Neuronal stem cell (in vitro differentiated cells): Measurements from ENCODE around the gene CABP7.

Experiments
- DNase-seq: peaks from one replicate; pipeline ENCODE4 v3.0.0-alpha.2; 2013; ENCODE audit warnings: low spot score
- H2AFZ ChIP-seq: one replicate; pipeline ENCODE4 v1.6.1; 2013; ENCODE audit warnings: mild to moderate bottlenecking, low read length, inconsistent platforms
- H2AK5ac ChIP-seq: 2 replicates; pipeline ENCODE4 v1.6.1; 2013; ENCODE audit warnings: low read depth, mild to moderate bottlenecking, inconsistent platforms, low read length, moderate library complexity, mixed read lengths
- H2BK120ac ChIP-seq: 2 replicates; pipeline ENCODE4 v1.6.1; 2013; ENCODE audit warnings: low read depth, mild to moderate bottlenecking, inconsistent platforms, low read length, moderate library complexity, mixed read lengths
- H2BK12ac ChIP-seq: one replicate; pipeline ENCODE4 v1.6.1; 2013; ENCODE audit warnings: low read length, inconsistent platforms
- H2BK15ac ChIP-seq: 2 replicates; pipeline ENCODE4 v1.6.1; 2013; ENCODE audit warnings: mild to moderate bottlenecking, low read length, inconsistent platforms, mixed read lengths
- H2BK5ac ChIP-seq: one replicate; pipeline ENCODE4 v1.6.1; 2013; ENCODE audit warnings: inconsistent platforms, mild to moderate bottlenecking, low read length, moderate library complexity
- H3K14ac ChIP-seq: one replicate; pipeline ENCODE4 v1.6.1; 2013; ENCODE audit warnings: low read length, inconsistent platforms
- H3K18ac ChIP-seq: 2 replicates; pipeline ENCODE4 v1.6.1; 2013; ENCODE audit warnings: low read length, inconsistent platforms
- H3K23ac ChIP-seq: 2 replicates; pipeline ENCODE4 v1.6.1; 2013; ENCODE audit warnings: low read depth, mild to moderate bottlenecking, mixed read lengths, low read length, inconsistent platforms; ENCODE audit not compliant: poor library complexity
- H3K27ac ChIP-seq: replicated peaks from 3 replicates; pipeline ENCODE4 v1.5.1; 2013; ENCODE audit warnings: low read length, inconsistent platforms
- H3K27me3 ChIP-seq, 3 experiments: 2 replicates each; pipeline ENCODE4 v1.6.1; 2013; ENCODE audit warnings: low read length in 3 of 3, mild to moderate bottlenecking in 2 of 3, inconsistent platforms in 1 of 3, low read depth in 1 of 3, mixed read lengths in 1 of 3, moderate library complexity in 1 of 3; ENCODE audit not compliant: control insufficient read depth in 3 of 3, insufficient read depth in 3 of 3
- H3K36me3 ChIP-seq, 2 donors: replicated peaks in 1 of 2; 2 replicates each; pipeline ENCODE4 v1.6.1; 2013; ENCODE audit warnings: low read length in 2 of 2; ENCODE audit not compliant: control insufficient read depth in 2 of 2, insufficient read depth in 2 of 2
- H3K4ac ChIP-seq: 2 replicates; pipeline ENCODE4 v1.6.1; 2013; ENCODE audit warnings: inconsistent platforms, mild to moderate bottlenecking, low read length, moderate library complexity
- H3K4me1 ChIP-seq, 2 donors: 1 replicate in 1 of 2; 2 replicates in 1 of 2; pipeline ENCODE4 v1.6.1; 2013; ENCODE audit warnings: low read length in 2 of 2, low read depth in 1 of 2; ENCODE audit not compliant: control insufficient read depth in 2 of 2, insufficient read depth in 1 of 2
- H3K4me2 ChIP-seq: one replicate; pipeline ENCODE4 v1.6.1; 2013; ENCODE audit warnings: mild to moderate bottlenecking, low read length, inconsistent platforms; ENCODE audit not compliant: insufficient read depth, poor library complexity, severe bottlenecking
- H3K4me3 ChIP-seq, 2 donors: 2 replicates each; pipeline ENCODE4 v1.5.1; 2013; ENCODE audit warnings: low read length in 2 of 2, mild to moderate bottlenecking in 2 of 2, inconsistent platforms in 1 of 2, moderate library complexity in 1 of 2
- H3K79me1 ChIP-seq: one replicate; pipeline ENCODE4 v1.6.1; 2013; ENCODE audit warnings: low read depth, mild to moderate bottlenecking, inconsistent platforms, low read length, moderate library complexity
- H3K9ac ChIP-seq: one replicate; pipeline ENCODE4 v1.6.1; 2013; ENCODE audit warnings: mild to moderate bottlenecking, low read depth, low read length, inconsistent platforms; ENCODE audit not compliant: poor library complexity
- H3K9me3 ChIP-seq, 2 donors: replicated peaks in 1 of 2; 2 replicates each; pipeline versions ENCODE3 to v1.6.1; 2013; ENCODE audit warnings: low read length in 2 of 2, mild to moderate bottlenecking in 2 of 2, inconsistent platforms in 1 of 2, low read depth in 1 of 2, mixed read lengths in 1 of 2, moderate library complexity in 1 of 2; ENCODE audit not compliant: control insufficient read depth in 2 of 2, insufficient read depth in 1 of 2
- H4K8ac ChIP-seq: one replicate; pipeline ENCODE4 v1.6.1; 2013; ENCODE audit warnings: low read depth, mild to moderate bottlenecking, inconsistent platforms, low read length, moderate library complexity
- H4K91ac ChIP-seq: one replicate; pipeline ENCODE4 v1.6.1; 2013; ENCODE audit warnings: low read length, low read depth, mild to moderate bottlenecking, inconsistent platforms; ENCODE audit not compliant: poor library complexity
- WGBS, 2 donors: extraction: QIAGEN DNeasy Blood & Tissue Kit; methylation state at CpG; one replicate each; pipeline ENCODE4 v1.1.7; 2013; ENCODE audit warnings: missing lambda C conversion rate in 2 of 2, mixed read lengths in 1 of 2; ENCODE audit not compliant: insufficient read length in 2 of 2, insufficient replicate concordance in 1 of 2; ENCODE audit errors: extremely low coverage in 2 of 2; 5-methylcytosine and 5-hydroxymethylcytosine counted together

CABP7 gene

GRCh38 chr22:29689880-29690213 is 30.0 kb upstream of the CABP7 start:
- H2AK5ac ChIP-seq = no peak overlapping the region
- H3K27ac ChIP-seq = peak overlapping the region; percentile 82
- peak overlapping the region; percentile 41 for H2AFZ ChIP-seq
- DNase-seq = peak; percentile 54
- H3K79me1 ChIP-seq = no peaks in the 10 kb centered on the region
- H3K23ac ChIP-seq = no peak overlapping the region
- H3K4me3 ChIP-seq = no peak overlapping the region
- H3K4ac ChIP-seq = no peak overlapping the region
- WGBS, 2 donors = no CpG with 5 or more reads among the region's 8 CpGs
- H3K18ac ChIP-seq = no peak overlapping the region
- no peak overlapping the region for H2BK5ac ChIP-seq
- H3K9me3 ChIP-seq = no peaks in the 10 kb centered on the region
- no peak overlapping the region for H4K8ac ChIP-seq
- H3K4me2 ChIP-seq = no peak overlapping the region
- peaks cover 16 to 25% of the 10 kb centered on the region in 2 donors for H3K4me1 ChIP-seq
- peaks cover 2 to 34% of the 10 kb centered on the region in 2 donors for H3K36me3 ChIP-seq
- no peak overlapping the region for H4K91ac ChIP-seq
- H2BK120ac ChIP-seq = no peak overlapping the region
- no peak overlapping the region for H2BK12ac ChIP-seq
- H3K14ac ChIP-seq = no peak overlapping the region
- no peaks in the 10 kb centered on the region for H3K27me3 ChIP-seq
- no peak overlapping the region for H2BK15ac ChIP-seq
- no peak overlapping the region for H3K9ac ChIP-seq

DNA sequence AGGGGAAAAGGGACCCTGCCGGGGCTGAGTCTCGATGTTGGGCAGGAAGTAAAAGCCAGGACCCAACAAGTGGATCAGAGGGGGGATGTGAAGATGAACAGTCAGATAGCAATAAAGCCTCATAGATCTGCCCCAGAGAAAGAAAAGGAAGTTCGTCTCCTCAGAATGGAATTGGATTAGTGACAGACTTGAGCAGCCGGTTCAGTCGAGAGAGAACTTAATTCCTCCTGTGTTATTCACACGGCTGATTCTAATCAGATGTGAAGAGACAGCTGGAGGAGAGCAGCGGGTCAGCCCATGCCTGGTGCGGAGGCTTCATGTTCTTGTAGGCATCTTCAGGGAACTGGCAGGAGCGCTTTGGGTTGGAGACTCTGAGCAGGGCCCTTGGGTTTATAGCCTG is 29.3 kb upstream of the CABP7 start:
- Histone ChIP-seq H2BK15ac (no peak overlapping the region), H3K4ac (no peak overlapping the region), H3K27ac (no peak overlapping the region), H2BK5ac (no peak overlapping the region), H4K8ac (no peak overlapping the region), H4K91ac (no peak overlapping the region), H3K4me3 (no peak overlapping the region), H3K9me3 (no peaks in the 10 kb centered on the region), H2AK5ac (no peak overlapping the region), H3K27me3 (no peaks in the 10 kb centered on the region), H2BK120ac (no peak overlapping the region), H3K36me3 (peaks cover 2 to 38% of the 10 kb centered on the region in 2 donors), H2AFZ (no peak overlapping the region), H3K23ac (no peak overlapping the region), H3K4me1 (peaks cover 16 to 25% of the 10 kb centered on the region in 2 donors), H3K18ac (no peak overlapping the region), H3K9ac (no peak overlapping the region), H3K14ac (no peak overlapping the region), H3K4me2 (no peak overlapping the region), H2BK12ac (no peak overlapping the region), H3K79me1 (no peaks in the 10 kb centered on the region)
- DNase-seq = no peak
- WGBS, 2 donors = no CpG with 5 or more reads among the region's 9 CpGs

- Histone ChIP-seq H2BK15ac (no peak overlapping the region), H2AFZ (no peak overlapping the region), H3K4ac (no peak overlapping the region), H3K4me1 (peaks cover 13 to 25% of the 10 kb centered on the region in 2 donors), H3K4me3 (no peak overlapping the region), H3K27me3 (no peaks in the 10 kb centered on the region), H3K79me1 (no peaks in the 10 kb centered on the region), H2BK12ac (no peak overlapping the region), H3K27ac (no peak overlapping the region), H3K9me3 (no peaks in the 10 kb centered on the region), H4K91ac (no peak overlapping the region), H2BK5ac (no peak overlapping the region), H3K14ac (no peak overlapping the region), H2AK5ac (no peak overlapping the region), H3K4me2 (no peak overlapping the region), H3K18ac (peak overlapping the region; percentile 5), H3K36me3 (peaks cover 2 to 42% of the 10 kb centered on the region in 2 donors), H4K8ac (no peak overlapping the region), H3K23ac (no peak overlapping the region), H3K9ac (no peak overlapping the region), H2BK120ac (no peak overlapping the region)
- no peak for DNase-seq
- WGBS, 2 donors = no CpG with 5 or more reads among the region's 13 CpGs
Observed at GRCh38 chr22:29691636-29692326, 28.0 kb upstream of the CABP7 start.

DNA sequence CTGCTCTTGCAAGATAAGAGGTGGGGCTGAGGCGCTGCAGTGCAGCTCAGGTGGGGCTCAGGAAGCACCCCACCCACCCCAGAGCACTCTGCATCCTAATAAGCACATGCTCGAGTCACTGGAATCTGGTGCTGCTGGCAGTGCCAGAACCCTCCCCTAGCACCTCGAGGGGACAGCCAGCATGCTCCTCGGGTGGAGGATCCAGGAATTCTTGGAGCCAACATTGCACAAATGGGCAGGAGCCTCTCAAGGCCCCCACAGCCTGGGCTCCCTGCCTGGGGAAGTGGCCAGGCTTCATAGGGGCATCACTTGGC is 27.5 kb upstream of the CABP7 start:
- H2BK15ac ChIP-seq = no peak overlapping the region
- no peak overlapping the region for H3K4ac ChIP-seq
- no peak overlapping the region for H4K8ac ChIP-seq
- peaks cover 13 to 25% of the 10 kb centered on the region in 2 donors for H3K4me1 ChIP-seq
- H3K9me3 ChIP-seq = no peaks in the 10 kb centered on the region
- peak overlapping the region; percentile 40 for H3K23ac ChIP-seq
- H2BK120ac ChIP-seq = no peak overlapping the region
- H3K36me3 ChIP-seq = peaks cover 2 to 42% of the 10 kb centered on the region in 2 donors
- H3K27ac ChIP-seq = no peak overlapping the region
- no peak overlapping the region for H3K4me3 ChIP-seq
- H2BK12ac ChIP-seq = no peak overlapping the region
- no peak for DNase-seq
- no peaks in the 10 kb centered on the region for H3K27me3 ChIP-seq
- H3K79me1 ChIP-seq = no peaks in the 10 kb centered on the region
- H3K14ac ChIP-seq = no peak overlapping the region
- peak overlapping the region; percentile 46 for H3K18ac ChIP-seq
- no peak overlapping the region for H2AK5ac ChIP-seq
- H2BK5ac ChIP-seq = no peak overlapping the region
- no peak overlapping the region for H4K91ac ChIP-seq
- H3K4me2 ChIP-seq = no peak overlapping the region
- H3K9ac ChIP-seq = no peak overlapping the region
- WGBS, 2 donors = no CpG with 5 or more reads among the region's 4 CpGs
- no peak overlapping the region for H2AFZ ChIP-seq
